Mesendoderm (in vitro differentiated cells): ENCODE data around the gene WLS.

Experiments
- DNase-seq: peaks from one replicate; pipeline ENCODE4 v3.0.0; 2013
- H2AK5ac ChIP-seq: 2 replicates; pipeline ENCODE4 v1.6.1; 2013; ENCODE audit warnings: low read length, inconsistent platforms
- H2BK120ac ChIP-seq: 2 replicates; pipeline ENCODE4 v1.6.1; 2013; ENCODE audit warnings: low read depth, mild to moderate bottlenecking, low read length, moderate library complexity, mixed read lengths
- H2BK15ac ChIP-seq: replicated peaks from 2 replicates; pipeline ENCODE4 v1.6.1; 2013; ENCODE audit warnings: low read depth, mild to moderate bottlenecking, moderate library complexity
- H2BK5ac ChIP-seq: 2 replicates; pipeline ENCODE4 v1.6.1; 2013; ENCODE audit warnings: low read length, inconsistent platforms
- H3K18ac ChIP-seq: 2 replicates; pipeline ENCODE4 v1.6.1; 2013; ENCODE audit warnings: mild to moderate bottlenecking, low read length, mixed read lengths
- H3K23ac ChIP-seq: one replicate; pipeline ENCODE4 v1.6.1; 2013; ENCODE audit warnings: low read length
- H3K27ac ChIP-seq: 2 replicates; pipeline ENCODE4 v1.5.1; 2013; ENCODE audit warnings: low read depth, mild to moderate bottlenecking, inconsistent platforms, low read length, moderate library complexity
- H3K27me3 ChIP-seq: 2 replicates; pipeline ENCODE4 v1.6.1; 2013; ENCODE audit warnings: low read length, control low read depth, mild to moderate bottlenecking, inconsistent platforms; ENCODE audit not compliant: insufficient read depth, poor library complexity
- H3K36me3 ChIP-seq: 2 replicates; pipeline ENCODE4 v1.6.1; 2013; ENCODE audit warnings: low read length, inconsistent platforms; ENCODE audit not compliant: control insufficient read depth, insufficient read depth
- H3K4ac ChIP-seq: one replicate; pipeline ENCODE4 v1.6.1; 2013; ENCODE audit warnings: low read depth, mild to moderate bottlenecking, low read length, moderate library complexity
- H3K4me1 ChIP-seq: 2 replicates; pipeline ENCODE4 v1.6.1; 2013; ENCODE audit warnings: low read depth, low read length, inconsistent platforms; ENCODE audit not compliant: control insufficient read depth
- H3K4me2 ChIP-seq: 2 replicates; pipeline ENCODE4 v1.6.1; 2013; ENCODE audit warnings: low read length
- H3K4me3 ChIP-seq: 2 replicates; pipeline ENCODE4 v1.5.1; 2013; ENCODE audit warnings: mild to moderate bottlenecking, low read length
- H3K56ac ChIP-seq: one replicate; pipeline ENCODE4 v1.6.1; 2013; ENCODE audit warnings: low read length
- H3K79me1 ChIP-seq: 2 replicates; pipeline ENCODE4 v1.6.1; 2013; ENCODE audit warnings: low read length, inconsistent platforms
- H3K79me2 ChIP-seq: 2 replicates; pipeline ENCODE4 v1.6.1; 2013; ENCODE audit warnings: mild to moderate bottlenecking, low read length; ENCODE audit not compliant: control insufficient read depth, insufficient read depth
- H3K9ac ChIP-seq: 2 replicates; pipeline ENCODE4 v1.6.1; 2013; ENCODE audit warnings: low read length, inconsistent platforms
- H4K5ac ChIP-seq: one replicate; pipeline ENCODE4 v1.6.1; 2013; ENCODE audit warnings: low read length
- H4K8ac ChIP-seq: one replicate; pipeline ENCODE4 v1.6.1; 2013; ENCODE audit warnings: low read depth, mild to moderate bottlenecking, control low read depth, low read length, moderate library complexity
- WGBS: extraction: QIAGEN DNeasy Blood & Tissue Kit; methylation state at CpG from one replicate; pipeline ENCODE4 v1.1.7; 2013; ENCODE audit warnings: low lambda C conversion rate, missing lambda C conversion rate; ENCODE audit not compliant: insufficient coverage; ENCODE audit errors: extremely low coverage; 5-methylcytosine and 5-hydroxymethylcytosine counted together

Gene WLS

DNA sequence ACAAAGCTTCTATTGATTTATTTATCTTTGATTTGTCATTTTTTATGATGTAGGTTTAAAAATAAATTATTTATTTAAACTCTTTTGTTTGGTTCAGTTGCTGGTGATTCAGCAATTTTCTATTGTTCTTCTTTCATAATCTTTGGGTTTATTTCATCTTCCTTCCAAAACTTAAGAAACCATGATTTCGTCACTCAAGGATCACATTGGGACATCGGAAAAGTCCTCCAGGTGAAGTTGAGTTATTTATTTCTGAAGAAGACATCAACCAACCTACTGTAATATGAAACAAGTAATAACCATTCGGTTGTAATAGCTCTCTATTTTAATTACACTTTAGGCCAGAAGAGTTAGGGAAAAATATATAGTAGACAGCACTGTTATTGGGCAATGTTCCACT, 23.0 kb upstream of the WLS start:
- H3K18ac ChIP-seq: no peak overlapping the region
- DNase-seq: no peak
- H3K79me1 ChIP-seq: no peaks in the 10 kb centered on the region
- H3K4me3 ChIP-seq: no peak overlapping the region
- WGBS: no CpG with 5 or more reads among the region's 3 CpGs
- no peak overlapping the region for H4K5ac ChIP-seq
- H3K27me3 ChIP-seq: no peaks in the 10 kb centered on the region
- H2AK5ac ChIP-seq: no peak overlapping the region
- H3K79me2 ChIP-seq: no peaks in the 10 kb centered on the region
- no peak overlapping the region for H3K56ac ChIP-seq
- H3K4me1 ChIP-seq: no peaks in the 10 kb centered on the region
- H3K4ac ChIP-seq: no peak overlapping the region
- no peak overlapping the region for H4K8ac ChIP-seq
- H2BK120ac ChIP-seq: no peak overlapping the region
- no peak overlapping the region for H2BK15ac ChIP-seq
- no peak overlapping the region for H3K27ac ChIP-seq
- H3K23ac ChIP-seq: no peak overlapping the region
- no peak overlapping the region for H3K9ac ChIP-seq
- H2BK5ac ChIP-seq: no peak overlapping the region
- no peaks in the 10 kb centered on the region for H3K36me3 ChIP-seq
- no peak overlapping the region for H3K4me2 ChIP-seq

GRCh38 chr1:68254667-68255226, 22.4 kb upstream of the WLS start:
- H2BK5ac ChIP-seq: no peak overlapping the region
- H3K36me3 ChIP-seq: no peaks in the 10 kb centered on the region
- no peaks in the 10 kb centered on the region for H3K79me1 ChIP-seq
- H3K9ac ChIP-seq: no peak overlapping the region
- no CpG with 5 or more reads among the region's 3 CpGs for WGBS
- H3K27ac ChIP-seq: no peak overlapping the region
- H3K4me3 ChIP-seq: no peak overlapping the region
- no peaks in the 10 kb centered on the region for H3K4me1 ChIP-seq
- H4K5ac ChIP-seq: no peak overlapping the region
- no peak overlapping the region for H3K18ac ChIP-seq
- no peak overlapping the region for H3K4ac ChIP-seq
- H3K23ac ChIP-seq: no peak overlapping the region
- no peak overlapping the region for H2AK5ac ChIP-seq
- no peak overlapping the region for H3K4me2 ChIP-seq
- H2BK15ac ChIP-seq: no peak overlapping the region
- H2BK120ac ChIP-seq: no peak overlapping the region
- H3K27me3 ChIP-seq: no peaks in the 10 kb centered on the region
- DNase-seq: no peak
- no peaks in the 10 kb centered on the region for H3K79me2 ChIP-seq
- H3K56ac ChIP-seq: no peak overlapping the region
- no peak overlapping the region for H4K8ac ChIP-seq

GRCh38 chr1:68237040-68237439, 4.7 kb upstream of the WLS start:
- H3K27ac ChIP-seq: no peak overlapping the region
- H3K4me3 ChIP-seq: no peak overlapping the region
- WGBS: no CpG with 5 or more reads among the region's 2 CpGs
- peaks cover 2% of the 10 kb centered on the region for H3K79me1 ChIP-seq
- H3K56ac ChIP-seq: no peak overlapping the region
- no peak for DNase-seq
- H3K9ac ChIP-seq: no peak overlapping the region
- H2AK5ac ChIP-seq: no peak overlapping the region
- H3K4ac ChIP-seq: no peak overlapping the region
- no peak overlapping the region for H4K5ac ChIP-seq
- peaks cover 2% of the 10 kb centered on the region for H3K79me2 ChIP-seq
- no peak overlapping the region for H2BK120ac ChIP-seq
- no peak overlapping the region for H3K4me2 ChIP-seq
- H2BK15ac ChIP-seq: no peak overlapping the region
- H3K27me3 ChIP-seq: no peaks in the 10 kb centered on the region
- H3K18ac ChIP-seq: no peak overlapping the region
- H3K23ac ChIP-seq: no peak overlapping the region
- peaks cover 2% of the 10 kb centered on the region for H3K4me1 ChIP-seq
- H2BK5ac ChIP-seq: no peak overlapping the region
- H3K36me3 ChIP-seq: no peaks in the 10 kb centered on the region
- H4K8ac ChIP-seq: no peak overlapping the region

GRCh38 chr1:68234094-68234493, 1.8 kb upstream of the WLS start:
- H2AK5ac ChIP-seq: no peak overlapping the region
- peaks cover 21% of the 10 kb centered on the region for H3K79me2 ChIP-seq
- no peak overlapping the region for H3K56ac ChIP-seq
- no peak overlapping the region for H2BK5ac ChIP-seq
- H3K27me3 ChIP-seq: no peaks in the 10 kb centered on the region
- no peak overlapping the region for H3K4ac ChIP-seq
- H3K79me1 ChIP-seq: peaks cover 4% of the 10 kb centered on the region
- H3K23ac ChIP-seq: no peak overlapping the region
- no peak overlapping the region for H2BK15ac ChIP-seq
- H4K5ac ChIP-seq: no peak overlapping the region
- H3K4me2 ChIP-seq: no peak overlapping the region
- H3K4me1 ChIP-seq: peaks cover 5% of the 10 kb centered on the region
- H4K8ac ChIP-seq: no peak overlapping the region
- no peaks in the 10 kb centered on the region for H3K36me3 ChIP-seq
- H3K27ac ChIP-seq: no peak overlapping the region
- H3K4me3 ChIP-seq: no peak overlapping the region
- no peak overlapping the region for H3K18ac ChIP-seq
- H3K9ac ChIP-seq: no peak overlapping the region
- DNase-seq: no peak
- WGBS: no CpG with 5 or more reads among the region's 2 CpGs
- no peak overlapping the region for H2BK120ac ChIP-seq

- Histone ChIP-seq H3K79me1 (peaks cover 4% of the 10 kb centered on the region), H3K4me1 (peaks cover 5% of the 10 kb centered on the region), H3K9ac (no peak overlapping the region), H3K27me3 (no peaks in the 10 kb centered on the region), H3K56ac (no peak overlapping the region), H3K27ac (no peak overlapping the region), H3K18ac (peak overlapping the region; percentile 92), H2AK5ac (no peak overlapping the region), H2BK120ac (no peak overlapping the region), H2BK5ac (no peak overlapping the region), H4K5ac (no peak overlapping the region), H2BK15ac (peak overlapping the region; percentile 80), H4K8ac (no peak overlapping the region), H3K36me3 (no peaks in the 10 kb centered on the region), H3K79me2 (peaks cover 25% of the 10 kb centered on the region), H3K4me3 (no peak overlapping the region), H3K4me2 (no peak overlapping the region), H3K4ac (no peak overlapping the region), H3K23ac (no peak overlapping the region)
- DNase-seq: no peak
- WGBS: no CpG with 5 or more reads among the region's 1 CpG
These were observed 879 bp upstream of the WLS start for GRCh38 chr1:68233202-68233601.

GRCh38 chr1:68231627-68232288, 565 bp downstream of the WLS start:
- Histone ChIP-seq H3K27me3 (no peaks in the 10 kb centered on the region), H3K79me1 (peaks cover 4% of the 10 kb centered on the region), H3K56ac (peak overlapping the region; percentile 90), H3K9ac (peak overlapping the region; percentile 91), H2BK5ac (peak overlapping the region; percentile 65), H3K79me2 (peaks cover 30% of the 10 kb centered on the region), H2BK120ac (peak overlapping the region; percentile 82), H2BK15ac (peak overlapping the region; percentile 96), H3K36me3 (no peaks in the 10 kb centered on the region), H4K8ac (no peak overlapping the region), H4K5ac (no peak overlapping the region), H3K18ac (peak overlapping the region; percentile 99), H3K27ac (peak overlapping the region; percentile 51), H3K4me1 (peaks cover 5% of the 10 kb centered on the region), H3K4ac (peak overlapping the region; percentile 73), H3K4me2 (peak overlapping the region; percentile 81), H3K23ac (no peak overlapping the region), H3K4me3 (peak overlapping the region; percentile 84), H2AK5ac (no peak overlapping the region)
- DNase-seq: peak; percentile 72
- WGBS: no CpG with 5 or more reads among the region's 31 CpGs
